Measurements from ENCODE around the gene TMIGD1. TPM values are rescaled to one million over a fixed set of nuclear protein-coding genes. Genes with fewer than 3 reads are reported as not detected.

TMIGD1 gene
- total RNA-seq, 1 donor from 2014 or later, result not detected

DNA sequence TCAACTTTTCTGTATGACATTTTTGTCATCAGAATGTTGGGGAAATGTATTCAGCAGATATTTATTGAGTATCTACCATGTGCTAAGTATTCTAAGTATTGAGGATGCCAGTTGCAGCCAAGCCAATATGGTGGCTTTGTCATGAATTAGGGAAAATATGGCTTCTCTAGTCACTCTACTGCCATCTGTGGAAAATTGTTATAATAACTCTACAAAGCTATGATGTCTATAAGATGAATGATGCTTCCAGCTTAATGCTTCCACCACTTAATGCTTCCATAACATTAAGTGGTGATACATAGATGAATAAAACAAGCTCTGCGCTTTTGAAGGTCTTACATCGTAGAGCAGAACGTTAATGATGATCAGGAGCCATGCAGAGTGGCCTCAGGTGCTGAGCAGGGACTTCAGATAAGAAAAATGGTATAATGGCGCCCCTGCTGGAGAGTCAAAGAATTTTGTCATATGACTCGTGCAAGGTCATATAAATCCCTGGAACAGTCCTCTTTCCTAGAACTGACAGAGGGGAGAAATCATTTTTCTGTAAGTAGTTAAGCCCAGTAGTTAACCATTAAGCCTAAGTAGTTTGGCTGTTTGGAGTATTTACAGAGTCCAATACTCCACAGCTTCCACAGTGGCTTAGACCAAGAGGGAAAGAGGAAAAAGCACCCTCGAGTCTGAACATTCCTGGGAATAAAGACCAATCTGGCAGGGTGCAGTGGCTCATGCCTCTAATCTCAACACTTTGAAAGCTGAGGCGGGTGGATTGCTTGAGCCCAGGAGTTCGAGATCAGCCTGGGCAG lies 2.7 kb upstream of the TMIGD1 start:
- DNase-seq (ENCODE audit: low read depth), result peak; percentile 14
- Histone ChIP-seq H4K20me1 (ENCODE audit: insufficient read depth, low read length) (no peaks in the 10 kb centered on the region), H3K79me2 (ENCODE audit: insufficient read depth, low read length) (no peaks in the 10 kb centered on the region), H3K27ac (ENCODE audit: low read depth, low read length) (no peak overlapping the region), H3K4me1 (ENCODE audit: insufficient read depth, low read length) (peaks cover 19% of the 10 kb centered on the region), H3K4me2 (ENCODE audit: low read length) (no peak overlapping the region), H3K9ac (ENCODE audit: low read length) (no peak overlapping the region), H2AFZ (ENCODE audit: low read depth, low read length) (no peak overlapping the region), H3K27me3 (ENCODE audit: insufficient read depth, low read length) (no peaks in the 10 kb centered on the region), H3K4me3 (ENCODE audit: insufficient read depth, low read depth, low read length) (no peak overlapping the region), H3K36me3 (ENCODE audit: insufficient read depth, low read length) (no peaks in the 10 kb centered on the region), H3K9me3 (ENCODE audit: insufficient read depth, low read depth, low read length) (no peaks in the 10 kb centered on the region)
- H3K4me3 Mint-ChIP-seq (ENCODE audit: unreplicated experiment), result no peak overlapping the region
- peaks cover 2% of the 10 kb centered on the region for H3K27me3 Mint-ChIP-seq (ENCODE audit: low read depth, unreplicated experiment)
- peaks cover 9% of the 10 kb centered on the region for H3K4me1 Mint-ChIP-seq (ENCODE audit: low read depth, unreplicated experiment)
- H3K36me3 Mint-ChIP-seq (ENCODE audit: low read depth, unreplicated experiment), result no peaks in the 10 kb centered on the region
- no peak for TF ChIP-seq EZH2 (IDR thresholded peaks at IDR 0.05; ENCODE audit: insufficient read depth, low read length)
- peak; percentile 63 for TF ChIP-seq CTCF (IDR thresholded peaks at IDR 0.05; ENCODE audit: insufficient read depth, low read depth, low read length)
- no peak for FAIRE-seq
- H3K27ac Mint-ChIP-seq (ENCODE audit: unreplicated experiment), result no peak overlapping the region
- H3K9me3 Mint-ChIP-seq (ENCODE audit: unreplicated experiment), result no peaks in the 10 kb centered on the region

- H3K36me3 Mint-ChIP-seq (ENCODE audit: low read depth, unreplicated experiment), result no peaks in the 10 kb centered on the region
- Histone ChIP-seq H3K9me3 (ENCODE audit: insufficient read depth, low read depth, low read length) (no peaks in the 10 kb centered on the region), H3K27me3 (ENCODE audit: insufficient read depth, low read length) (no peaks in the 10 kb centered on the region), H3K36me3 (ENCODE audit: insufficient read depth, low read length) (no peaks in the 10 kb centered on the region), H3K4me3 (ENCODE audit: insufficient read depth, low read depth, low read length) (no peak overlapping the region), H3K79me2 (ENCODE audit: insufficient read depth, low read length) (no peaks in the 10 kb centered on the region), H3K9ac (ENCODE audit: low read length) (no peak overlapping the region), H2AFZ (ENCODE audit: low read depth, low read length) (no peak overlapping the region), H3K4me1 (ENCODE audit: insufficient read depth, low read length) (peaks cover 5% of the 10 kb centered on the region), H4K20me1 (ENCODE audit: insufficient read depth, low read length) (no peaks in the 10 kb centered on the region), H3K4me2 (ENCODE audit: low read length) (no peak overlapping the region), H3K27ac (ENCODE audit: low read depth, low read length) (no peak overlapping the region)
- DNase-seq (ENCODE audit: low read depth) (no peak), FAIRE-seq (no peak)
- H3K27me3 Mint-ChIP-seq (ENCODE audit: low read depth, unreplicated experiment), result peaks cover 2% of the 10 kb centered on the region
- H3K4me1 Mint-ChIP-seq (ENCODE audit: low read depth, unreplicated experiment), result peaks cover 6% of the 10 kb centered on the region
- H3K9me3 Mint-ChIP-seq (ENCODE audit: unreplicated experiment), result no peaks in the 10 kb centered on the region
- H3K4me3 Mint-ChIP-seq (ENCODE audit: unreplicated experiment), result no peak overlapping the region
- TF ChIP-seq CTCF (IDR thresholded peaks at IDR 0.05; ENCODE audit: insufficient read depth, low read depth, low read length) (no peak), EZH2 (IDR thresholded peaks at IDR 0.05; ENCODE audit: insufficient read depth, low read length) (no peak)
- no peak overlapping the region for H3K27ac Mint-ChIP-seq (ENCODE audit: unreplicated experiment)
Observed at GRCh38 chr17:30334421-30334820, 564 bp upstream of the TMIGD1 start.

DNA sequence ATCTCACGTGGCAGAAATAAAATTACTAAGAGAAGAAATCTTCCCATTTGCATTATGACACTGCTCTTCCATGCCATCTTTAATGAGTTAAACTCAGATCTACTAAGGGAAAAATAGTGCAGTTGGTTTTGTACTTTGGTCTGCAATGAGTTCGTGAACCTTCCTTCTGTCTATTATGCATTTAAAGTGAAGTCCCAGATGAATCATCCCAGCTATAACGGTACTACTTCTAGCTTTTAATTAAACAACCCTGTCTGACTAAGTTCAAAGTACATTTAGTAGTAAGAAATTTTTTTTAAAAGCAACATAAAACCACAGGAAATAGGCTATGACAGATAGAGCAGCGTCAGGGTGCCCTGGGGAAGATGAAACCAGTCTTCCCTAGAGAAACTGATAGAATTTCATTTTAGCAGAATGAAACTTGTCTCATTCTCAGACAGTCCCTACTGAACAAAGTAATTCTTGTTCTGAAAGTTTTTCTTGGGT lies 1.8 kb downstream of the TMIGD1 start:
- peak overlapping the region; percentile 62 for H3K4me2 ChIP-seq (ENCODE audit: low read length)
- H3K27me3 Mint-ChIP-seq (ENCODE audit: low read depth, unreplicated experiment), result peaks cover 3% of the 10 kb centered on the region
- no peaks in the 10 kb centered on the region for H4K20me1 ChIP-seq (ENCODE audit: insufficient read depth, low read length)
- DNase-seq (ENCODE audit: low read depth), result peak; percentile 79
- TF ChIP-seq EZH2 (IDR thresholded peaks at IDR 0.05; ENCODE audit: insufficient read depth, low read length), result no peak
- TF ChIP-seq CTCF (IDR thresholded peaks at IDR 0.05; ENCODE audit: insufficient read depth, low read depth, low read length), result no peak
- H3K27me3 ChIP-seq (ENCODE audit: insufficient read depth, low read length), result peaks cover 2% of the 10 kb centered on the region
- peaks cover 5% of the 10 kb centered on the region for H3K4me1 ChIP-seq (ENCODE audit: insufficient read depth, low read length)
- H3K36me3 Mint-ChIP-seq (ENCODE audit: low read depth, unreplicated experiment), result no peaks in the 10 kb centered on the region
- H3K4me1 Mint-ChIP-seq (ENCODE audit: low read depth, unreplicated experiment), result peaks cover 3% of the 10 kb centered on the region
- H3K9me3 ChIP-seq (ENCODE audit: insufficient read depth, low read depth, low read length), result no peaks in the 10 kb centered on the region
- H2AFZ ChIP-seq (ENCODE audit: low read depth, low read length), result no peak overlapping the region
- no peak overlapping the region for H3K27ac ChIP-seq (ENCODE audit: low read depth, low read length)
- no peak overlapping the region for H3K4me3 Mint-ChIP-seq (ENCODE audit: unreplicated experiment)
- no peak overlapping the region for H3K9ac ChIP-seq (ENCODE audit: low read length)
- H3K9me3 Mint-ChIP-seq (ENCODE audit: unreplicated experiment), result no peaks in the 10 kb centered on the region
- no peaks in the 10 kb centered on the region for H3K79me2 ChIP-seq (ENCODE audit: insufficient read depth, low read length)
- no peak overlapping the region for H3K4me3 ChIP-seq (ENCODE audit: insufficient read depth, low read depth, low read length)
- no peak for FAIRE-seq
- no peaks in the 10 kb centered on the region for H3K36me3 ChIP-seq (ENCODE audit: insufficient read depth, low read length)
- H3K27ac Mint-ChIP-seq (ENCODE audit: unreplicated experiment), result no peak overlapping the region
